Brain microvascular endothelial cell (primary cell): ENCODE results near the gene PLA2G4C.

Experiments
- DNase-seq: peaks from one replicate; pipeline ENCODE4 v3.0.0-alpha.2; 2020
- H3K27ac ChIP-seq: fragments of 250-450 bp; sonication (Bioruptor Pico); 2 replicates; pipeline ENCODE4 v1.5.1; 2020; ENCODE audit warnings: mild to moderate bottlenecking, moderate library complexity
- H3K27me3 ChIP-seq: fragments of 250-450 bp; sonication (Bioruptor Pico); replicated peaks from 2 replicates; pipeline ENCODE4 v1.5.1; 2020; ENCODE audit warnings: mild to moderate bottlenecking
- H3K36me3 ChIP-seq: fragments of 250-450 bp; sonication (Bioruptor Pico); replicated peaks from 2 replicates; pipeline ENCODE4 v1.5.1; 2020; ENCODE audit warnings: mild to moderate bottlenecking
- H3K4me3 ChIP-seq: 2 replicates; pipeline ENCODE4 v1.5.1; 2011; ENCODE audit warnings: low read depth, mild to moderate bottlenecking, control low read depth, low read length, moderate library complexity
- in situ Hi-C: cut with HindIII; loops from 2 replicates; pipeline ENCODE4 v1.10.0; 2017; ENCODE audit warnings: low sequenced_read_pairs, low pct_ligation_motif_present
- TF ChIP-seq, protein P1 (sequence below): IDR thresholded peaks from 2 replicates; pipeline ENCODE4 v1.5.1; 2011; ENCODE audit warnings: low read depth, mild to moderate bottlenecking, moderate library complexity, low read length, control low read depth, inconsistent platforms; ENCODE audit errors: missing control alignments

PLA2G4C gene

DNA sequence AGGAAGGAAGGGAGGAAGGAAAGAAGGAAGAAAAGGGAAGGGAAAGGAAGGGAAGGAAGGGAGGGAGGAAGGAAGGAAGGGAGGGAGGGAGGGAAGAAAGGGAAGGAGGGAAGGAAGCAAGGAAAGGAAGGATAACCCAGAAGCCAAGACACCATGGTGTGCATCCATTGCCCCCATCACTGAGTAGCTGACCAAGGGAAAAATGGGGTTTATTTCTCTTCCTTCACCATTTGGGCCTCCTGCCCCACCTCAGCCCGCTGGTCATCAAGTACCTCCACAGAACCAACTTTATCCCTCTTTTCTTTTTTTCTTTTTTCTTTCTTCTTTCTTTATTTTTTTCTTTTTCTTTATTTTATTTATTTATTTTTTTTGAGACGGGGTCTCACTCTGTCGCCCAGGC is 87.1 kb downstream of the PLA2G4C start:
- in situ Hi-C loops, result no loop called here

DNA sequence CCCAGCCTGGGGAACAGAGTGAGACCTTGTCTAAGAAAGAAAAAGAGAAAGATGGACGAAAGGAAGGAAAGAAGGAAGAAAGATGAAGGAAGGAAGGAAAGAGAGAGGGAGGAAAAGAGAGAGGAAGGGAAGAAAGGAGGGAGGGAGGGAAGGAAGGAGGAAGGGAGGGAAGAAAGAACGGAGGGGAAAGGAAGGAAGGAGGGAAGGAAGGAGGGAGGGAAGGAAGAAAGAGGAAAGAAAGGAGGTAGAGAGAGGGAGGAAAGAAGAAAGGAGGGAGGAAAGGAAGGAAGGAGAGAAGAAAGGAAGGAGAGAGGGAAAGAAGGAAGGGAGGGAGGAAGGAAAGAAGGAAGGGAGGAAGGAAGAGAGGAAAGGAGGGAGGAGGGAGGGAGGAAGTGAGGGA is 87.6 kb downstream of the PLA2G4C start:
- no peaks in the 10 kb centered on the region for H3K36me3 ChIP-seq
- H3K4me3 ChIP-seq, result no peak overlapping the region
- no peaks in the 10 kb centered on the region for H3K27me3 ChIP-seq
- TF ChIP-seq, protein P1, sequence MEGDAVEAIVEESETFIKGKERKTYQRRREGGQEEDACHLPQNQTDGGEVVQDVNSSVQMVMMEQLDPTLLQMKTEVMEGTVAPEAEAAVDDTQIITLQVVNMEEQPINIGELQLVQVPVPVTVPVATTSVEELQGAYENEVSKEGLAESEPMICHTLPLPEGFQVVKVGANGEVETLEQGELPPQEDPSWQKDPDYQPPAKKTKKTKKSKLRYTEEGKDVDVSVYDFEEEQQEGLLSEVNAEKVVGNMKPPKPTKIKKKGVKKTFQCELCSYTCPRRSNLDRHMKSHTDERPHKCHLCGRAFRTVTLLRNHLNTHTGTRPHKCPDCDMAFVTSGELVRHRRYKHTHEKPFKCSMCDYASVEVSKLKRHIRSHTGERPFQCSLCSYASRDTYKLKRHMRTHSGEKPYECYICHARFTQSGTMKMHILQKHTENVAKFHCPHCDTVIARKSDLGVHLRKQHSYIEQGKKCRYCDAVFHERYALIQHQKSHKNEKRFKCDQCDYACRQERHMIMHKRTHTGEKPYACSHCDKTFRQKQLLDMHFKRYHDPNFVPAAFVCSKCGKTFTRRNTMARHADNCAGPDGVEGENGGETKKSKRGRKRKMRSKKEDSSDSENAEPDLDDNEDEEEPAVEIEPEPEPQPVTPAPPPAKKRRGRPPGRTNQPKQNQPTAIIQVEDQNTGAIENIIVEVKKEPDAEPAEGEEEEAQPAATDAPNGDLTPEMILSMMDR, result no peak
- no peak overlapping the region for H3K27ac ChIP-seq
- in situ Hi-C loops, result no loop called here
- DNase-seq, result no peak

More for the DNA sequence above, 87.1 kb downstream of the PLA2G4C start:
- Histone ChIP-seq H3K27me3 (no peaks in the 10 kb centered on the region), H3K36me3 (no peaks in the 10 kb centered on the region), H3K27ac (no peak overlapping the region), H3K4me3 (no peak overlapping the region)
- DNase-seq, result no peak
- TF ChIP-seq, protein P1, result no peak

DNA sequence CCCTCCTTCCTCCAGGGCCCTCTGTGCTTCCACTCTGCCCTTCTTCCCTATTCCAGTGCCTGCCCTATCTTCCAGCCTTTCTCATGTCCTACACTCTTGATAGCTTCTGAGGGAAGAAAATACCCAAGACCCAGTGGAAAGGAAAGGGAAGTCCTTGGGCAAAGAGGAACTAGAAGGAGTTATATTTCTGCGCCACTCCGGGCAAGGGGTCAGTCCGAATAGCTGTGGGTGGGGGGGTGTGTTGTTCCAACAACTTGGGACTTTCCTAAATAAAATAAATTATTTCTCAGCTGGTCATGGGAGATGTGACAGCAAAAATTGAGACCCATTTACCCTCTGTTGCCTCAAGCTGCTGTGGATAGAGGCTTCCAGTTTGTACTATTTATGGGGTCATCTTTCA is 89.9 kb downstream of the PLA2G4C start:
- TF ChIP-seq, protein P1, result no peak
- no peak overlapping the region for H3K27ac ChIP-seq
- in situ Hi-C loops, result no loop called here
- H3K27me3 ChIP-seq, result no peaks in the 10 kb centered on the region
- no peak overlapping the region for H3K4me3 ChIP-seq
- DNase-seq, result no peak
- H3K36me3 ChIP-seq, result no peaks in the 10 kb centered on the region

DNA sequence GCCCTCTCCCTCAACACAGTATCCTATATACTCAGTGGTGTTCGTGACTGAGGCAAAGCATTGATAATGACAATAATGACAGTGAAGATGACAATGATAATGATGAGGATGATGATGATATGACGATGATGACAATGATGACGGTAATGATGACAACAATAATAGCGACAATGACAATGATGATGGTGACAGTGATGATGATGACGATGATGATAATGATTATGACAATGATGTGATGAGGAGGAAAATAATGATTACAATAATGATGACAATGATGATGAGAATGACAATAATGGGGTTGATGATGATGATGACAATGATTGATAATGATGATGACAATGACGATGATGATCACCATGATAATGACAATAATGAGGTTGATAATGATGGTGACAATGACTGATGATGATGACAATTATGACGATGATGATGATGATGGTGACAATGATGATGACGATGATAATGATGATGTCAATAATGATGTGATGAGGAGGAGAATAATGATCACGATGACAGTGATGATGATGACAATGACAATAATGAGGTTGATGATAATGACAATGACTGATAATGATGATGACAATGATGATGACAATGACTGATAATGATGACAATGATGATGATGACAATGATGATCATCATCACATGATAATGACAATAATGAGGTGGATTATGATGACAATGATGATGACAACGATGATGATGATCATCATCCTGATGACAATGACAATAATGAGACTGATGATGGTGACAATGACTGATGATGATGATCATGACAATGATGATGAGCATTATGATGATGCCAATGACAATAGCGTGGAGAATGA is 99.5 kb downstream of the PLA2G4C start:
- TF ChIP-seq, protein P1, result no peak
- Histone ChIP-seq H3K4me3 (no peak overlapping the region), H3K36me3 (no peaks in the 10 kb centered on the region), H3K27ac (no peak overlapping the region), H3K27me3 (no peaks in the 10 kb centered on the region)
- no peak for DNase-seq
- in situ Hi-C loops, result no loop called here

DNA sequence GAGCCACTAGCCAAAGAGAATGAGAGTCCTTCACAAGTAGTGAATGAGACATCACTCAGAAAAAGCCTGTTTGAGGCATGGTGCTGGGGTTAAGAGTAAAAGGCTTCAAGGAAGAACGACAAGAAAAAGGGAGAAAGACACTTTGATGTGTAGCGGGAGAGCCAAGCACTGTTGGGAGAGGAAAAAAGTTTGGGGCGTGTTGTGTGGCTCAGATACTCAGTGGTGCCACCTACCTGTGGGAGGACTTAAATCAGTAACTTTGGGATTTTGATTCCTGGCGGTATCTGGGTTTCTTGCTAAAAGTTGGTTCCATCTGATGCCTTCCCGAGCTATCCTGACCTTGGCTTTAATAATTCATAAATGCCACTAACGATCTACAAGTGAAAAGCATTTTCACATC is 103.9 kb downstream of the PLA2G4C start:
- TF ChIP-seq, protein P1, result peak; percentile 17
- H3K27me3 ChIP-seq, result no peaks in the 10 kb centered on the region
- H3K27ac ChIP-seq, result no peak overlapping the region
- DNase-seq, result no peak
- no peak overlapping the region for H3K4me3 ChIP-seq
- in situ Hi-C loops, result no loop called here
- no peaks in the 10 kb centered on the region for H3K36me3 ChIP-seq

DNA sequence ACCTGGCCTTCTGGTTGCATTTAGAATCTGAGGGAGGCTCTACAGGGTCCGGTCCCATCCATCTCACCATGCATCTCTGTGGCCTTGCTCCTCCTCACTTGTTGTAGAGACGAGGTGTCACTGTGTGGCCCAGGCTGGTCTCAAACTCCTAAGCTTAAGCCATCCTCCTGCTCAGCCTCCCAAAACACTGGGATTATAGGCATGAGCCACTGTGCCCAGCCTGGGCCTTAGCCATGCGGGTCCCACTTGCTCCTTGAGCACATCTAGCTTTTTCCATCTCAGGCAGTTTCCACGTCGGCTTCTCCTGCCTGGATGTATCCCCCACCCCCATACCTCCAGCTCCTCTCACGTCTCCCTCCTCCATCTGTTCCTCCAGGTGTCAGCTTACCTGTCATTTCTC is 106.4 kb downstream of the PLA2G4C start:
- H3K36me3 ChIP-seq, result no peaks in the 10 kb centered on the region
- no peak overlapping the region for H3K4me3 ChIP-seq
- in situ Hi-C loops, result no loop called here
- no peak for DNase-seq
- H3K27ac ChIP-seq, result no peak overlapping the region
- TF ChIP-seq, protein P1, result no peak
- no peaks in the 10 kb centered on the region for H3K27me3 ChIP-seq
